DND-41 (cell line): ENCODE measurements around the gene ACTL6B.

Experiments used
- CTCF ChIP-seq: IDR thresholded peaks from 2 replicates; pipeline ENCODE4 v1.5.1; 2012; ENCODE audit warnings: borderline replicate concordance, low read length, moderate library complexity, mild to moderate bottlenecking; ENCODE audit not compliant: poor library complexity, severe bottlenecking; ENCODE audit errors: extremely low read depth
- EZH2 ChIP-seq: IDR thresholded peaks from 3 replicates; pipeline ENCODE4 v1.6.1; 2012; ENCODE audit warnings: borderline replicate concordance, low read depth, mild to moderate bottlenecking, moderate library complexity, low read length, inconsistent platforms; ENCODE audit not compliant: severe bottlenecking

DNA sequence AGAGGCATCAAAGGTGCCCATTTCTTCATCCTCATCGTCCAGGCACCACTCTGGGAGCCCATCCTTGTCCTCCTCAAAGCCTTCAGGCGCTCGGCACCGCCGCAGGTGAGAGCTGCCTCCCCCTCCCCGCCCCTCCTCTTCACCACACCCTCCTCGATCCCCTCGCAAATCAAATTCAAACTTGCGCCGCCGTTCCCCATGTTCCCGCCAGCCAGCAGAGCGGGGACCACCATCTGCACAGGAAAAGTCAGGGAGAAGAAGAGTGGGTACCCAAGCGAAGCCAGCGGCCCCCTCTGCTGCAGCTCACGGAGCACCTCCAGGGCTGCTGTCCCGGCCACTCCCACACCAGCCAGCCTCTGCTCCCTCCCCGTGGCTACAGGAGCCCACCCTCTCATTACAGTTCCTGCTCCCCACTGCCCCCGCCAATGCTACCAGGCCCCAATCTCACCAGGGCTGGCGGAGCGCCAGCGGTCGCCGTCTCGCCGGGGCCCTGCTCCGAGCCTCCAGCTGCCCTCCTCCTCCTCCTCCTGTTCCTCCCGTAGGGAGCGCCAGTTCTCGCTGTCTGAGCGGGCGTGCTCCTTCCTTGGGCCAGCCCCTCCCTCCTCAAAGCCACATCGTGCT, 30.1 kb upstream of the ACTL6B start:
- TF ChIP-seq CTCF (no peak), EZH2 (no peak)
